Hematopoietic multipotent progenitor cell treated with erythropoietin and hydrocortisone succinate and interleukin-3 and kit ligand, for 8 days (in vitro differentiated cells): ENCODE measurements around the gene TRAPPC10.

ENCODE experiments used
- DNase-seq: peaks from one replicate; pipeline ENCODE4 v3.0.0-alpha.2; 2015

Gene TRAPPC10

DNA sequence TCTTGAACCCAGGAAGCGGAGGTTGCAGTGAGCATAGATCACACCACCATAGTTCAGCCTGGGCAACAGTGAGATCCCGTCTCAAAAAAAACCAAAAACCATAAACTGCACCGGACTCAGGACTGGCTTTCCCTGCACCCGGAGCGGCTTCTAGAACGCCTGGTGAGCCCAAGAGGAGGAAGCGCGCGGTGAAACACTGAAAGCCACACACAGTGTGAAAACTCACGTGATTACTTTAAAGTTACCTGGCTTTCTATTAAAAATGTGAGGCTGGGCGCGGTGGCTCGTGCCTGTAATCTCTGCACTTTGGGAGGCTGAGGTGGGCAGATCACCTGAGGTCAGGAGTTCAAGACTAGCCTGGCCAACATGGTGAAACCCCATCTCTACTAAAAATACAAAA, 7.0 kb upstream of the TRAPPC10 start:
- DNase-seq = no peak

DNA sequence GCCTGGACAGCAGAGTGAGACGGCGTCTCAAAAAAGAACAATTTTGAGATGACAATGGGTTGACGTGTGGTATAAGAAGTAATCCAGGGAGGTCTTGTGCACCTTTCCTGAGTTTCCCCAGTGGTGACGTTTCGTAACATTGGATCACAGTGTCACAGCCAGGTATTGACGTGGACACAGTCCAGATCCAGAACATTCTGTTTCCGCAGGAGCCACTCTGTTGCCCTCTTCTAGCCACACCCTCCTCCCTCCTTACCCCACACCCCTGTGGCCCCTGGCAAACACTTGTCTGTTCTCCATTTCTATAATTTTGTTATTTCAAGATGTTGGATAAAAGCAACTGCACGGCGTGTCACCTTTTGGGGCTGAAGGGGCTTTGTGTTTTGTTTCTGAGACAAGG, 6.5 kb upstream of the TRAPPC10 start:
- DNase-seq = no peak

GRCh38 chr21:44006017-44006619, 6.0 kb upstream of the TRAPPC10 start:
- no peak for DNase-seq

GRCh38 chr21:44006656-44007055, 5.5 kb upstream of the TRAPPC10 start:
- no peak for DNase-seq

DNA sequence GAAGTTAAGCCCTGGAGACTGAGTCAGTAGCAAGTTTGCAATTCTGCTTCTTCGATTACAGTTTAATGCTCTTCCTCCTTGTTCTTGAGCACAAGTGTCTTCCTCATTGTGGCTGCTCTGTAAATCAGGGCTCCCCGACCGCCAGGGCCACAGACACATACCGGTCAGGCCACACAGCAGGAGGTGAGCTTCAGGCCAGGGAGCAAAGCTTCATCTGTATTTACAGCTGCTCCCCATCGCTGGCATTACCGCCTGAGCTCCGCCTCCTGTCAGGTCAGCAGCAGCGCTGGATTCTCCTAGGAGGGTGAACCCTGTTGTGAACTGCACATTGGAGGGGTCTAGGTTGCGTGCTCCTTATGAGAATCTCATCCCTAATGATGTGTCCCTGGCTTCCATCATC, 1.7 kb upstream of the TRAPPC10 start:
- no peak for DNase-seq

DNA sequence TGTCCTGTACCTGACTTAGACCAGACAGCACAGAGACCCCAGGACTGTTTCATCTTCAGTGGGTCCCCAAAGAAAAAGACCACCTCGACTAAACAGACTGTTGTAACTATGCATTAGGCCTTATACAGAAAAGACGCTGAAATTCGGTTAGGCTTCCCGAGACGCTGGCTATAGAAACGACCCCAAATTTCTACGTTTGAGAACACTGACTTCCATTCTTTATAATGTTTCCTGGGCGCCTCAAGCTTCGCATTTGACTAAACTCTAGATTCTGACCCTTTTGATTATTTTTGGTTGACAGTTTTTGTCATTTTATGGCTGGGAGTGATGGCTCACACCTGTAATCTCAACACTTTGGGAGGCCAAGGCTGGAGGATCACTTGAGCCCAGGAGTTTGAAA, 986 bp upstream of the TRAPPC10 start:
- no peak for DNase-seq

DNA sequence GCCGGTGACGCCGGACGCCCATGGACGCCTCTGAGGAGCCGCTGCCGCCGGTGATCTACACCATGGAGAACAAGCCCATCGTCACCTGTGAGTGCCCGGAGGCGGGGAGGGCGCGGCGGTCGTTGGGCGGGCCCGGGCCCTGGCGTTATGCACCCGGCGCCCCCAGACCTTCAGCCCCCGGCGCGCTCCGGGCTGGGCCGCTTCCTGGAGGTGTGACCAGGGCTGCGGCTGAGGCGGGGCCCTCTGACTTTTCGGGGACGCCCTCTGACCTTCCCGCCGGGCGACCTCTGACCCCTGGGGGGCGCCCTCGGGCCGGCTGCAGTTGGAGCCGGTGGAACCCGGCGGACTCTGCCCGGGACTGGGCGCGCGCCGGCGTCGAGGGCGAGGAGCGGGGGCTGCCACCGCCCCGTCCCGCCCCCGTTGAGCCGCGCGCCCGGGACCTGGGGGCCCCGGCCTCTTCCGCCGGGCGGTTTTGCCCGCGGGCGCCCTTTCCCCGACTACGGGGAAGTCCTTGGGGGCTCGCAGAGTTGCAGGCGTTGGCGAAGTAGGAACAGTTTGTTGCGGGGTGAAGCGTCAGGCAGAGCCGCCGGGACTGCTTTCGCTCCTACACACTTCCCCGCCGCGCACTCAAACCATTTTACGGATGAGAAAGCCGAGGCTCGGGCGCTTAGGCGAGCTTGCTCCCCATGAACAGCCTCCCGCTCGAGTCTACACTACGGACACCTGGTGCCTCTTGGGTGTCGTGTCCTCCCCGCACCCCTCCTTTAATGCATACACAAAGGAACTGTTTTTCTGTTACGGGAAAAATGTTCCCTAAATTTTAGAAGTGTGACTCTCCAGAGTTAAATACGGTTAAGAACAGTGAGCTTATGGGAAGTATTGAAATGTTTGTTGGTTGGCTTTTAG, 618 bp downstream of the TRAPPC10 start:
- peak; percentile 86 for DNase-seq

GRCh38 chr21:44013380-44014088, 1.4 kb downstream of the TRAPPC10 start:
- DNase-seq = peak; percentile 28

DNA sequence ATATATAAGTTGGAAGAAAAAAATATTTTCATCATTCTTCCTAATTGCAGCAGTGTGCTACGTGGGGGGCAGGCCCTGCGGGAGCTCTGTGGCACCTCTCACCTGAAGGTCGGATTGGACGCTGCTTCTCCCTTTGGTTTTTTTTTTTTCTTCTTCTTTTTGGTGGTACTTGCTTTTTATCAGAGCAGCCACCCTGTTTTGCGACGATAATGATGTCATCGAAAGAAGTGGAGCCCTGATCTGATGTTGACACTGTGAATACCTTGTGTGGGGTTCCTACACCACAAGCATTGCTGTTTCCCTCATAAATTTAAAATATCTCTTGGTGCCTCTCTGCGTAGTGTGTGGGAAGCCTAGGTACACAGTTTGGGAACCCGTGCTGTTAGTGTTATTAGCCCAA, 5.5 kb downstream of the TRAPPC10 start:
- DNase-seq = peak; percentile 67

GRCh38 chr21:44018127-44018526, 6.0 kb downstream of the TRAPPC10 start:
- no peak for DNase-seq

- DNase-seq = no peak
Observed at GRCh38 chr21:44018813-44019567, 6.9 kb downstream of the TRAPPC10 start.

GRCh38 chr21:44019568-44019958, 7.5 kb downstream of the TRAPPC10 start:
- no peak for DNase-seq

DNA sequence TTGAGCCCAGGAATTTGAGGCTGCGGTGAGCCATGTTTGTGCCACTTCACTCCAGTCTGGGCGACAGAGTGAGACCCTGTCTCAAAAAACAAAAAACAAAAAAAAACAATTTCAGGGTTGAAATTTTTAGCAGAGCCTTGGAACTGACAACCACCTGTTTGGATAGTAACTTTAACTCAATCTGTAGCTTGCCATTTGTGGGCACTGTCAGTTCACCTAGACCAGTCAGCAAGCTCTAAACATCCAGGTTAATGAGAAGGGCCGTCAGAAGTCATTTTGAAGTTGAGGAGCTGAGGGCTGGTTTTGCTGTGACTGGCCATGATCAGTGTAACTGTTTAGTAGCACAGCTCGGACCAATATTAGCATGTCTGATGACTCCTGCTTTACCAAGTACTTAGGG, 8.4 kb downstream of the TRAPPC10 start:
- DNase-seq = no peak

DNA sequence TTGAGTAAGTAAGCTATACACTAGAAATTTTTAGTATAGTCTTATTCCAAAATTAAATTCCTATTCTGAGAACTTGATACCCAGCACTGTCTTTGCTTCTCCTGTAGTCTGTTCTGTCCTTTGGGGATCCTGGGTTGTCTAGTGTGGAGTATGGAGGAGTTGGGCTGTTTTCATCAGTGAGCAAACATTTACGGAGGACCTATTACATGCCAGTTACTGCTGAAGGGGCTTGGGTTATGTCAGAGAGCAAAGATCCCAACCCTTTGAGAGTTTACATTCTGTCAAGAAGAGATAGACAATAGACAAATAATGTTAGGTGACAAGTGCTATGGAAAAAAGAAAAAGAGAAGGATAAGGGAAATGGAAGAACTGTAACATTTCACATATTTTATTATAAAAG, 9.0 kb downstream of the TRAPPC10 start:
- DNase-seq = no peak

- no peak for DNase-seq
Observed at GRCh38 chr21:44024257-44024656, 12.1 kb downstream of the TRAPPC10 start.

- DNase-seq = peak; percentile 40
Observed at GRCh38 chr21:44024887-44025353, 12.8 kb downstream of the TRAPPC10 start.

DNA sequence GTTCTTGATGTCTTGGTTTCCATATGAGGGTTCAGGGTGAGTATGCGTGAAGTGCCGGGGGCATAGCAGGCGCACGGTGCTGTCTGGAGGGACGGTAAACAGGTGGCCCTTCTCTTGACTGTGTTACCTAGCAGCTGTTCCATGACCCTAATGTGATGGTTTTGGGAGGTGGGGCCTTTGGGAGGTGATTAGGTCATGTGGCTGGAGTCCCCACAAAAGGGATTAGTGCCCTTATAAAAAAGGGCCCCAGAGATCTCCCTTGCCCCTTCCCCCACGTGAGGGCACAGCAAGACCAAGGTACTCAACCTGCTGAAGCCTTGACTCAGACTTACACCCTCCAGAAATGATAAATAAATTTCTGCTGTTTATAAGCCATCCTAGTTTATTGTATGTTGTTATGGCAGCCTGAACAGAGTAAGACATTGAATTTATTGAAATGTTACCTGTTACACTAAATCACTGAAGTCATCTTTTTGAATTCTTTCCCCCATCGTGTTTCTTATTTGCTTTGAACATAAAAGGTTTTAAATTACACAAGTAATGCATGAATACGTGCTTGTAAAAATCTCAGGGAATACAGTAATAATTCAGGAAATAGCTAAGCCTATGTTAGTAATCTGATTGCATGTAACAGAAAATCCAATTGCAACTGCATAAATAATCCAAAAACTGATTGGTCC, 15.6 kb downstream of the TRAPPC10 start:
- no peak for DNase-seq

DNA sequence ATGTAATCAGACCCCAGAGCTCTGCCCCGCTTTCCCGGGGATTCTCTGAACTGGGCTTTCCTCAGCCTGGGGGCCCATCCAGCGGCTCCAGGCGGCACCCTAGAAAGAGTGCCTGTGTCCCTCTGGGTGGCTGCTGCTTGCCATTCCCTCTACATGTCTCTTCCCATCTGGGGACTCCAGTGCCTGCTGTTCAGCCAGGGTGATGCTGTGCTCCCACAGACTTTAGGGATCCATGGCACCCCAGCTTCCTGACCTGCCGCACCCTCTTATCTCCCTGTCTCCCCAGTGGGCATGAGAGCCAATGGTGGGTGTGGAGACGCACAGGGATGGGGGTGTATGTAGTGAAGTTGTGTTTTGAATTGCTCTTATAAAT, 16.2 kb downstream of the TRAPPC10 start:
- no peak for DNase-seq

DNA sequence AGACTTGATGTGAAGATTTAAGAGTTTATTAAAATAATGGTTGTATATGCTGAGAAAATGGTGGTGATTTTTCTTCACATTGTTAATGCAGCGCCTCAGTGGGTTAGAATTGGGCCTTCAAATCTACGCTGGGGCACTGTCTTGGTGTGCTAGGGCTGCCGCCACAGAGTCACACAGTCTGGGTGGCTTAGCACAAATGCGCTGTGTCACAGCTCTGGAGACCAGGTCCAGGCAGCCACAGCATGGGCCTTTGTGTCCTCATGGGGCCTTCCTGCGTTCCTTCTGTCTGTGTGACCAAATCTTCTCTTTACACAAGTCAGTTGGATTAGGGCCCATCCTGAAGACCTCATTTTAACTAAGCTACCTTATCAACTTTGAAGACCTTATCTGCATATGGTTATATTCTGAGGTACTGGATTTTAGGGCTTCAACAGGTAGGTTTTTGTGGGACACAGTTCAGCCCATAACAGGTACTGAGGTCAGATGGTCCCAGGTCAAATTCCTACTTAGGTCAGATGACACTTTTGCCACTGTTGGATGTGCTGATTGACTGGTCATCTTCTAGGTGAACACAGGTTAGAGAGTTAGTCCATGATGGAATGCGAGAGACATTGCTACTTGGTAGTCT, 17.5 kb downstream of the TRAPPC10 start:
- no peak for DNase-seq

- DNase-seq = no peak
Observed at GRCh38 chr21:44035244-44035643, 23.1 kb downstream of the TRAPPC10 start.

GRCh38 chr21:44038063-44038462, 26.0 kb downstream of the TRAPPC10 start:
- DNase-seq = no peak

- DNase-seq = no peak
Observed at GRCh38 chr21:44039828-44040227, 27.7 kb downstream of the TRAPPC10 start.
